Esophagus (tissue), 2 donors: ENCODE results near the gene TM6SF1. TPM values are rescaled to one million over a fixed set of nuclear protein-coding genes. Genes with fewer than 3 reads are reported as not detected.

Source experiments
- H3K27ac ChIP-seq, 2 donors: one replicate each; pipeline ENCODE4 v1.5.1; 2013; ENCODE audit warnings: low read depth in 2 of 2, mild to moderate bottlenecking in 2 of 2, inconsistent platforms in 1 of 2, low read length in 1 of 2, moderate library complexity in 1 of 2
- H3K27me3 ChIP-seq, 2 donors: one replicate each; pipeline ENCODE4 v1.6.1; 2013; ENCODE audit warnings: low read length in 2 of 2, control low read depth in 1 of 2, mild to moderate bottlenecking in 1 of 2; ENCODE audit not compliant: insufficient read depth in 2 of 2, control insufficient read depth in 1 of 2
- H3K36me3 ChIP-seq, 2 donors: one replicate each; pipeline ENCODE4 v1.6.1; 2013; ENCODE audit warnings: low read length in 1 of 2; ENCODE audit not compliant: control insufficient read depth in 2 of 2, insufficient read depth in 2 of 2
- H3K4me1 ChIP-seq, 2 donors: one replicate each; pipeline ENCODE4 v1.6.1; 2013; ENCODE audit warnings: low read length in 1 of 2; ENCODE audit not compliant: control insufficient read depth in 2 of 2, insufficient read depth in 2 of 2
- H3K4me3 ChIP-seq, 2 donors: one replicate each; pipeline ENCODE4 v1.5.1; 2013; ENCODE audit warnings: low read length in 2 of 2, mild to moderate bottlenecking in 2 of 2, low read depth in 1 of 2, moderate library complexity in 1 of 2
- H3K9me3 ChIP-seq, 2 donors: one replicate each; pipeline ENCODE4 v1.6.1; 2013; ENCODE audit warnings: mild to moderate bottlenecking in 2 of 2, low read depth in 1 of 2, low read length in 1 of 2, moderate library complexity in 1 of 2; ENCODE audit not compliant: control insufficient read depth in 2 of 2, insufficient read depth in 1 of 2
- WGBS, 2 donors: extraction: QIAGEN DNeasy Blood & Tissue Kit; methylation state at CpG; one replicate each; pipeline ENCODE4 v1.1.7; 2013; 5-methylcytosine and 5-hydroxymethylcytosine counted together
- polyA plus RNA-seq, 2 donors: library from polyadenylated mRNA; stranded (reverse); fragments of 200-250 nt; gene quantifications; one replicate each; pipeline ENCODE4 v1.2.3, GENCODE V29; 2013
- donor health status: healthy with polysubstance abuse.
- donor health status: Bipolar disorder and iron deficiency.

The TM6SF1 gene
- 1 to 10 TPM in 1 of 2 donors, under 1 TPM in 1; 0.75 to 1.1 TPM for polyA plus RNA-seq

DNA sequence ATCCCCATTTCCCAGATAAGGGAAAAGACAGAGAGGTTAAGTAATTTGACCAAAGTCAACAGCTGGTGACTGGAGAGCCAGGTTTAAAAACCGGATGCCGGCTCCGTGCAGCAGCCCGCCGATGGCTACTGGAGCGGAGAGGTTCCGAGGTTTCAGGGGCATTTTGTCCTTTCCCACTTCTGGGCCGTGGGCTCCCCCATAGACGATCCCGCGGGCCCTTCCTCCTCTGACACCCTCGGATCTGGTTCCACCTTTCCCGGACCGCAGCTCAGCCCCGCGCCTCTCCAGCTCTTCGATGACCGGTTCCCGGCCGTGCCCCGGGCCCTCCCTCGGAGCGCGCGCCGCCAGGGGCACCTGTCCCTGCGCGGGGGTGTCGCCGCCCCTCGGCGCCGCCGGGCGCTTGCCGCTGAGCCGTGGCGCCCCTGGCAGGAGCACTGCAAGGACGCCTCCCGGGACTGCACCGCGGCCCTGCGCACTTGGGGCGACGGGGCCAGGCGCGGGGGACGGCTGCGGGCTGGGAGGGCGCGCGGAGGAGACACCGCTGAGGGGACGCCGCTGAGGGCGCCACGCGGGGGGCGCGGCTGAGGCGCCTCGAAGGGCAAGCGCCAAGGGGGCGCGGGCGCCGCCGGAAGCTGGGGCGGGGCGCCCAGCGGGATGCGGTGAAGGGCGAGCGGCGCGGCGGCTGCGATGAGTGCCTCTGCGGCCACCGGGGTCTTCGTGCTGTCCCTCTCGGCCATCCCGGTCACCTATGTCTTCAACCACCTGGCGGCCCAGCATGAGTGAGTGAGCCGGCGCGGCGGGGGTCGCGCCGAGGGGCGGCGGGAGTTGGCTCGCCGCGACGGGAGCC is at the start of gene TM6SF1:
TSS of gene TM6SF1 (plus strand) at position 652 of the 847 bp plus-strand sequence. CDS start at position 688, 36 bp downstream.
- H3K4me1 ChIP-seq, result peaks cover 0 to 8% of the 10 kb centered on the region in 2 donors
- peaks cover 0 to 16% of the 10 kb centered on the region in 2 donors for H3K27me3 ChIP-seq
- H3K4me3 ChIP-seq, result peak within 1 kb of the TSS; percentile 45 to 49
- WGBS, 2 donors, result 1 to 2% methylated on average over 81 to 97 of the region's 97 CpGs
- no peaks in the 10 kb centered on the region for H3K9me3 ChIP-seq
- peak within 1 kb of the TSS in 1 of 2 donors; percentile 56 for H3K27ac ChIP-seq
- H3K36me3 ChIP-seq, result no peaks in the 10 kb centered on the region

DNA sequence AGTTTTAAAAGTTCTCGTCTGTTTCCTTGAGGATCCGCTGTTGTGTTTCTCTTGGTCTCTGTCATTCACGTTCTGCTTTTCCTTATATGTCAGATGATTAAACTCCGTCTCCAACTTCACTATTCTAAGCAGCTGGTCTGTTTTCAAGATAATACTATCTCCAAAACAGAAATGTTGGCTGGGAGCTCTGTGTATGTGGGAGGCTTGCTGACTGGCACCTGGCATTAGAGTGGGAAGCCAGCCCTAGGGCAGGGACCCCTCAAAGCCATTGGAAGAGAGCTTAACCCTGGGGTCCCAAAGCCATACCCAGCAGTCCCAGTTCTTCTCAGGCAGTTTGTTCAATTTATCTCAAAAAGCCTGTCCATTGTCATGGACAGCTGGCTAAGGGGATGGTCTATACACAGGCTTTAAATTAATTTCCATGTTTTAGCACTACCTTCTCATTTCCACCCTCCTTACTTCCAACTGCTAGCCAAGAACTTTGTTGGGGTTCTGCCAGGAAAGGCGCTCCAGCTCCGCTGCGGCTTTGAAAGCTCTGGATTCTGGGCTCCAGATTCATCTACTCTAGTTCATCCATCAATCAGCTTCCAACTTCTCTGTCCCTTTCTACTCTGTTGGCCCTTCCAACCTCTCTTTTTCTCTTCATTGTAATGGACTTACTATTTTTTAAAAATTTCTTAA is 49.6 kb upstream of the TM6SF1 start:
- no peaks in the 10 kb centered on the region for H3K9me3 ChIP-seq
- WGBS, 2 donors, result 65 to 70% methylated on average over 7 of the region's 7 CpGs
- peaks cover 0 to 3% of the 10 kb centered on the region in 2 donors for H3K4me1 ChIP-seq
- no peak overlapping the region for H3K4me3 ChIP-seq
- H3K27ac ChIP-seq, result no peak overlapping the region
- peaks cover 2 to 9% of the 10 kb centered on the region in 2 donors for H3K36me3 ChIP-seq
- H3K27me3 ChIP-seq, result no peaks in the 10 kb centered on the region

DNA sequence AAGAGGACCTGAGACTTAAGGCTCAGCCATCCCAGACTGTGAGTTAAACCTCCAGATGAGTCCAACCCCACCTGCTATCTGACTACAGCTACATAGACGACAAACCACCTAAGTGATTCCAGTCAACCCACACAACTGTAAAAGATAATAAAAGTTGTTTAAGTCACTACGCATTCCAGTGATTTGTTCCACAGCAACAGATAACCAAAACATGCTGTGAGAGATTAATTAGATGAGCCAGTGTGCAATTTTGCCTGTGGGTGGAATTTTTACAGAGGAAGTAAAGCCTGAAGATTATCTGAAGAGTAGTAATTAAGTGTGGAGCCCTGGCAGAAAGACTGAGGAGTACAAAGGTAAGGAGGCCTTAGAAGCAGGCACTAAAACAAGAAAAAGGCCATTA is 45.8 kb upstream of the TM6SF1 start:
- Histone ChIP-seq H3K9me3 (no peaks in the 10 kb centered on the region), H3K4me1 (peaks cover 0 to 3% of the 10 kb centered on the region in 2 donors), H3K4me3 (no peak overlapping the region), H3K27me3 (no peaks in the 10 kb centered on the region), H3K36me3 (no peaks in the 10 kb centered on the region), H3K27ac (no peak overlapping the region)
- WGBS, 2 donors, result 21 to 41% methylated on average over 2 of the region's 2 CpGs

DNA sequence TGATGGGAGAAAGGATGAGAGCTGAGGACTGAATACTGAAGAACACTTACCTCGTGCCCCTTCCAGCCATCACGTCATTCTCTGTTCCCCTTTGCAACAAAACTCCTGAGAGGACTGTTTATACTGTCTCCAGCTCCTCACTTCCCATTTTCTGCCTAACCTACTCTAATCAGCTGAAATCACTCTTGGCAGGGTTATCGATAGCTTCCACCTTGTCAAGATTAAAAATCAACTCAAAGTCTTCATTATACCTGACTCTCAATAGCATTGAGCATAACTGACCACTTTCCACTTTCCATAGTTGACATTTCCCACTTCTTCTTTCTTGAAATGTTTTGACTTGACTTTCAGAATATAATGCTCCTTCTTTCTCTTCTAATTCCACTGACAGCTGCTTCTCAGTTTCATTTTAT is 44.7 kb upstream of the TM6SF1 start:
- Histone ChIP-seq H3K36me3 (no peaks in the 10 kb centered on the region), H3K4me1 (peaks cover 0 to 3% of the 10 kb centered on the region in 2 donors), H3K9me3 (no peaks in the 10 kb centered on the region), H3K27me3 (no peaks in the 10 kb centered on the region), H3K27ac (no peak overlapping the region), H3K4me3 (no peak overlapping the region)
- 53 to 70% methylated on average over 3 of the region's 3 CpGs for WGBS, 2 donors

DNA sequence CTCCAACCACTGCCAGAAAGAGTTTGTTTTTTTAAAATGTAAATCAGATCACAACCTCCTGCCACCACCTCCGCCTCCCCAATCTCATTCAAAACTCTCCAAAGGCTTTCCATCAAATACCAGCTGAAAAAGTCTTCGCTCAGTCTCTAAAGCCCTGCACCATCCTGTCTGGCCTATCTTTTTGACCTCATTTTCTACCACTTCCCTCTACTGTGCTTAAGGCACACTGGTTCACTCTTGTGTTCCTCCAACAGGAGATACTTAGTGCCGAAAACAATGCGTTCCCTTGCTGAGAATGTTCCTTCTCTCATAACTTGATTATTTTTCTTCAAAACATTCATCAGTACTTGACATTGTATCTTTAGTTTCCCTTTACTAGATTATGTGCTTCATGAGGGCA is 43.9 kb upstream of the TM6SF1 start:
- no peaks in the 10 kb centered on the region for H3K9me3 ChIP-seq
- H3K27me3 ChIP-seq, result no peaks in the 10 kb centered on the region
- peaks cover 0 to 3% of the 10 kb centered on the region in 2 donors for H3K4me1 ChIP-seq
- WGBS, 2 donors, result 85 to 88% methylated on average over 4 of the region's 4 CpGs
- peak overlapping the region in 1 of 2 donors; percentile 14 for H3K4me3 ChIP-seq
- H3K27ac ChIP-seq, result no peak overlapping the region
- no peaks in the 10 kb centered on the region for H3K36me3 ChIP-seq

DNA sequence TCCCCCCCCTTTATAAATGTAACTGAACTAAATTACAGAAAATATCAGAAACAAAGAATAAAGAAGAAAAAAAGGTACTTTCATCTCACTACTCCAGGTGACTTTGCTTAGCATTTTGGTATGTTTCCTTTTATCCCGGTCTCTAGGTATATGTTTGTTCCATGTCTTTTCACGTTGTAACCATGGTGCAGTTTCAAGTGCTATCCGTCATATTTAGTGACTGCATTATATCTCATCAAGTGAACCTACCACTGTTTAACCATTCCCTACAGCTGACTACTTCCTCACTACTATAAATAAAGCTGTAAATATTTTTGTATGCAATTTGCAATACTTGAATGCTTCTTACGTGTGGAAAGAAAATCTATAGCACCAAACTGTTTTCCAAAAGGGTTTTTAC is 42.6 kb upstream of the TM6SF1 start:
- WGBS, 2 donors, result 20 to 23% methylated on average over 4 of the region's 4 CpGs
- H3K36me3 ChIP-seq, result no peaks in the 10 kb centered on the region
- H3K4me1 ChIP-seq, result peaks cover 0 to 3% of the 10 kb centered on the region in 2 donors
- peak overlapping the region in 1 of 2 donors; percentile 90 for H3K4me3 ChIP-seq
- H3K27ac ChIP-seq, result no peak overlapping the region
- H3K9me3 ChIP-seq, result no peaks in the 10 kb centered on the region
- H3K27me3 ChIP-seq, result no peaks in the 10 kb centered on the region

DNA sequence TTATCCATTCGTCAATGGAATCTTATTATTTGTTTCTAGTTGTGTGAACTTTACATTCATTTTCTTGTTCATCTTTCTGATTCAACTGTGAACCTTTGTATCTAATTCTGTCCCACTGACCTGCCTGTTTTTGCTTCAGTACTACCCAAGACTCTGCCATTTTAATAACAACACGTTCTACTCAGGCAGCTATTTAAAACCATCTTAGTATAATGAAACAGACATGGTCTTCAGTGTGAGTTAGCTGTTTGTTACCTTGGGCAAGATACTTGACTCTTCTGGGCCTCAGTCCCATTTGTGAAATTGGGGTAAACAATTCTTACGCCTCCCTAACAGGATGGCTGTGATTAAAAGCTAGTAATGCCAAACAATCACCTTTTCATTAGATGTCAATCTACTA is 42.0 kb upstream of the TM6SF1 start:
- peaks cover 0 to 3% of the 10 kb centered on the region in 2 donors for H3K4me1 ChIP-seq
- H3K9me3 ChIP-seq, result no peaks in the 10 kb centered on the region
- H3K4me3 ChIP-seq, result peak overlapping the region in 1 of 2 donors; percentile 90
- H3K27ac ChIP-seq, result no peak overlapping the region
- 14 to 17% methylated on average over 3 of the region's 3 CpGs for WGBS, 2 donors
- no peaks in the 10 kb centered on the region for H3K27me3 ChIP-seq
- no peaks in the 10 kb centered on the region for H3K36me3 ChIP-seq

DNA sequence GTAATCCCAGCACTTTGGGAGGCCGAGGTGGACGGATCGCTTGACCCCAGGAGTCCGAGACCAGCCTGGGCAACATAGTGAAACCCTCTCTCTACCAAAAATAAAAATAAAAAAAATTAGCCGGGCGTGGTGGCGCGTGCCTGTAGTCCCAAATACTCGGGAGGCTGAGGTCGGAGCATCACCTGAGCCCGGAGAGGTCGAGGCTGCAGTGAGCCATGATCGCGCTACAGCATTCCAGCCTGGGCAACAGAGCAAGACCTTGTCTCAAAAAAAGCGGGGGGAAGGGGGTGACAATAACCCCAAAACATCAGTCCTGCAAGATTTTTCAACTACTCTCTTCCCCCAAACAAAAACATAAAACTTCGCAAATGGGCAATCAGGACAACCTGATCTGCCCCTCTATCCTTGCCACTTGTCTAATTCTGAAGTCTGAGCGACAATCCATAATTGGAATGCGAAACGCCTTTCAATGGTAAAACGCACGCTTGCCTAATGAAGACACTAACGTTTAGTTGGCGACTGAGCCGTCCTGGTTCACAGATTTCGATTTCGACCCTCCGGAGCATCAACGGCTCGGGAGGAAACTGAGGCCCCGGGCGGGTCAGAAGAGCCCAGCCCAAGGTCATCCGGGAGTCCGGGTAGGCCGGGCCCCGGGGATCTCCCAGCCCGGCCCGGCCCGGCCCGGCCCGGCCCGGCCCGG is 41.3 kb upstream of the TM6SF1 start:
- H3K27ac ChIP-seq, result peak overlapping the region; percentile 89 to 91
- 4 to 5% methylated on average over 40 to 42 of the region's 42 CpGs for WGBS, 2 donors
- no peaks in the 10 kb centered on the region for H3K27me3 ChIP-seq
- peaks cover 0 to 3% of the 10 kb centered on the region in 2 donors for H3K4me1 ChIP-seq
- no peaks in the 10 kb centered on the region for H3K9me3 ChIP-seq
- H3K4me3 ChIP-seq, result peak overlapping the region; percentile 90 to 96
- no peaks in the 10 kb centered on the region for H3K36me3 ChIP-seq
